Measurements from ENCODE around the gene EDIL3.

DNA sequence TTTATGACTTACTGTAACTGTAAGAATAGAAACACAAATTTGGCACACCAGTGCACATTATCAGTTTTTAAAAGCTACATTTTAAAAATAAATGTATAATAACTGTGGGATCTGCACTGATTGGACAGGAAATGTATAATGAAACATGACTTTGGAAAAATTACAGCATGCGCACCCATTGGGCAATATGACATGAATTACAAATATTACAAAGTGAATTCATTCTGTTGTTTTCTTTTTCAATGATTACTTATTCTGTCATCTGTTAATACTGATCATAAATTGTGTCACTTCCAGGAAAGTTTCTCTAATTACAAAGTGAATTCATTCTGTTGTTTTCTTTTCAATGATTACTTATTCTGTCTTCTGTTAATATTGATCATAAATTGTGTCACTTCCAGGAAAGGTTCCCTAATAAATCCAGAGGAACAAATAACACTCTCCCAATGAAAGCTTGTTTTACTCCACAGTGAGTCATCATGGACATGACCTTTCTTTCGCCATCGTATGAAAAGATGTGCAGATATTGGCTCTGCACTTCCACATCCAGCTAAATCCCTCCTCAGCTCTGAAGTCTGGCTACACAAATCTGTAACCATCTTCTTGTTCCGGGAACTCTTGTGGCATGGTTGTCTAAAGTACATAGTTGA, 367.0 kb downstream of the EDIL3 start:
- TF ChIP-seq CTCF (conservative IDR thresholded peaks at IDR 0.05 in 1 of 2, IDR thresholded peaks at IDR 0.05 in 1 of 2; ENCODE audit: low read depth in 1 of 2, low read length in 2 of 2) (no peak), EZH2 (IDR thresholded peaks at IDR 0.05; ENCODE audit: low read length, missing control alignments) (no peak)

Measured in fibroblast of lung (primary cell).